SK-N-MC (cell line): ENCODE measurements around the gene MAP4K4.

Source experiments
- EZH2 ChIP-seq: fragments of 200-600 bp; sonication (generic); IDR thresholded peaks from one replicate; pipeline ENCODE4 v1.6.1; 2017; ENCODE audit warnings: antibody characterized with exemption
- POLR2AphosphoS5 ChIP-seq: IDR thresholded peaks from 2 replicates; pipeline ENCODE4 v1.6.1; 2012; ENCODE audit warnings: mild to moderate bottlenecking, low read depth, low read length, borderline replicate concordance

GRCh38 chr2:101881131-101881530, 183.6 kb downstream of the MAP4K4 start:
- TF ChIP-seq EZH2 = no peak
- TF ChIP-seq POLR2AphosphoS5 = no peak
